Muscle layer of colon (tissue), 2 donors: ENCODE results near the gene SCMH1.

Source experiments
- H3K27ac ChIP-seq: one replicate; pipeline ENCODE4 v1.7.0; 2013; ENCODE audit warnings: low read depth, mild to moderate bottlenecking, low read length, moderate library complexity
- H3K27me3 ChIP-seq, 2 donors: one replicate each; pipeline ENCODE4 v1.7.0; 2013; ENCODE audit warnings: low read length in 2 of 2, mild to moderate bottlenecking in 2 of 2; ENCODE audit not compliant: insufficient read depth in 2 of 2, control insufficient read depth in 1 of 2
- H3K36me3 ChIP-seq: one replicate; pipeline ENCODE4 v1.7.0; 2013; ENCODE audit warnings: mild to moderate bottlenecking, low read length; ENCODE audit not compliant: insufficient read depth
- H3K4me1 ChIP-seq: one replicate; pipeline ENCODE4 v1.7.0; 2013; ENCODE audit warnings: mild to moderate bottlenecking, low read length; ENCODE audit not compliant: insufficient read depth
- H3K4me3 ChIP-seq, 2 donors: one replicate each; pipeline ENCODE4 v1.7.0; 2013; ENCODE audit warnings: low read length in 2 of 2, low read depth in 1 of 2, mild to moderate bottlenecking in 1 of 2, moderate library complexity in 1 of 2
- H3K9ac ChIP-seq: one replicate; pipeline ENCODE4 v1.7.0; 2013; ENCODE audit warnings: low read length
- H3K9me3 ChIP-seq: one replicate; pipeline ENCODE4 v1.7.0; 2013; ENCODE audit warnings: mild to moderate bottlenecking, low read length
- donor health status: abdominal sarcoma.
- donor health status: Adenocarcinoma of cecum.

Gene SCMH1

GRCh38 chr1:41246568-41246967 lies 4.5 kb upstream of the SCMH1 start:
- Histone ChIP-seq H3K27ac (peak overlapping the region; percentile 28), H3K36me3 (no peaks in the 10 kb centered on the region), H3K4me3 (no peak overlapping the region), H3K27me3 (no peaks in the 10 kb centered on the region), H3K4me1 (peaks cover 22% of the 10 kb centered on the region), H3K9me3 (no peaks in the 10 kb centered on the region), H3K9ac (no peak overlapping the region)

- Histone ChIP-seq H3K27ac (no peak overlapping the region), H3K4me1 (peaks cover 26% of the 10 kb centered on the region), H3K4me3 (no peak overlapping the region), H3K27me3 (no peaks in the 10 kb centered on the region), H3K9ac (no peak overlapping the region), H3K9me3 (no peaks in the 10 kb centered on the region), H3K36me3 (no peaks in the 10 kb centered on the region)
Measured at GRCh38 chr1:41245659-41246058, 3.6 kb upstream of the SCMH1 start.

GRCh38 chr1:41243079-41243385 lies 926 bp upstream of the SCMH1 start:
- Histone ChIP-seq H3K4me1 (peaks cover 38% of the 10 kb centered on the region), H3K27ac (no peak overlapping the region), H3K36me3 (no peaks in the 10 kb centered on the region), H3K4me3 (peak overlapping the region in 1 of 2 donors; percentile 60), H3K9ac (peak overlapping the region; percentile 40), H3K27me3 (no peaks in the 10 kb centered on the region), H3K9me3 (no peaks in the 10 kb centered on the region)

- Histone ChIP-seq H3K36me3 (no peaks in the 10 kb centered on the region), H3K4me1 (peaks cover 38% of the 10 kb centered on the region), H3K9me3 (no peaks in the 10 kb centered on the region), H3K27me3 (no peaks in the 10 kb centered on the region), H3K9ac (peak overlapping the region; percentile 40), H3K27ac (peak overlapping the region; percentile 84), H3K4me3 (peak overlapping the region; percentile 44 to 60)
Measured at GRCh38 chr1:41242342-41243078, 404 bp upstream of the SCMH1 start.

GRCh38 chr1:41241354-41241748 lies 755 bp downstream of the SCMH1 start:
- peak overlapping the region; percentile 51 for H3K9ac ChIP-seq
- no peaks in the 10 kb centered on the region for H3K9me3 ChIP-seq
- H3K27me3 ChIP-seq: no peaks in the 10 kb centered on the region
- no peaks in the 10 kb centered on the region for H3K36me3 ChIP-seq
- H3K4me3 ChIP-seq: peak overlapping the region; percentile 53 to 56
- peaks cover 37% of the 10 kb centered on the region for H3K4me1 ChIP-seq
- H3K27ac ChIP-seq: peak overlapping the region; percentile 78

DNA sequence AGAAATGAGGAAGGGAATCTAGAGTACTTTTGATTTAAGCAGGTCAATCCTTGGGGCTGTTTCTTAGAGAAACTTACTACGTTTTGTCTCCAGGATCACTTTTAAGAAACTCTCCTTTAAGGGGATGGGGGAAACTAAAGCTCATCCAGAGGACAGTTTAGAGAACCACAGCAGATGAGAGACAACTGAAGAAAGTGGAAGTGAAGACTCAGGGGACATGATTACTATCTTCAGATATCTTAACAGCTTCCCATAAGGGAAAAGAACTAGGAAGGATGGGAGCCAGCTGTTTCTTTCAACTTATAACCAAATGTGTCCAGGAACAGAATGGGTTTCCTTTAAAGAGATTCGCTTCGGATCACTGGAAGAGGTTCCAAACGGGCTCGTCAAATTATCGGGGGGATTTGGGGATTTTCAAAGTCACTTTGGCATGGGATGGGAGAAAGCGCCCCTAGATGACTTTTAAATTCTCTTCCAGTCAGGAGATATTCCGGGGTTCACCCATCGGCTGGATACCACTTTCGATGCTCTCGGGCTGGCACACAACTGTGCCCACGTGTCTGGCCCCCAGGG lies 1.2 kb downstream of the SCMH1 start:
- H3K4me1 ChIP-seq: peaks cover 32% of the 10 kb centered on the region
- H3K27ac ChIP-seq: peak overlapping the region; percentile 78
- H3K36me3 ChIP-seq: no peaks in the 10 kb centered on the region
- H3K9me3 ChIP-seq: no peaks in the 10 kb centered on the region
- H3K4me3 ChIP-seq: peak overlapping the region; percentile 53 to 56
- peak overlapping the region; percentile 51 for H3K9ac ChIP-seq
- no peaks in the 10 kb centered on the region for H3K27me3 ChIP-seq

GRCh38 chr1:41239988-41240610 lies 2.0 kb downstream of the SCMH1 start:
- no peaks in the 10 kb centered on the region for H3K27me3 ChIP-seq

GRCh38 chr1:41238311-41238988 lies 3.7 kb downstream of the SCMH1 start:
- peaks cover 32% of the 10 kb centered on the region for H3K4me1 ChIP-seq
- no peaks in the 10 kb centered on the region for H3K27me3 ChIP-seq
- H3K36me3 ChIP-seq: no peaks in the 10 kb centered on the region
- H3K27ac ChIP-seq: no peak overlapping the region
- no peak overlapping the region for H3K9ac ChIP-seq
- H3K4me3 ChIP-seq: no peak overlapping the region
- no peaks in the 10 kb centered on the region for H3K9me3 ChIP-seq

More at GRCh38 chr1:41239988-41240610, 2.0 kb downstream of the SCMH1 start:
- Histone ChIP-seq H3K9ac (no peak overlapping the region), H3K27ac (peak overlapping the region; percentile 78), H3K9me3 (no peaks in the 10 kb centered on the region), H3K36me3 (no peaks in the 10 kb centered on the region), H3K4me1 (peaks cover 25% of the 10 kb centered on the region), H3K4me3 (no peak overlapping the region)

DNA sequence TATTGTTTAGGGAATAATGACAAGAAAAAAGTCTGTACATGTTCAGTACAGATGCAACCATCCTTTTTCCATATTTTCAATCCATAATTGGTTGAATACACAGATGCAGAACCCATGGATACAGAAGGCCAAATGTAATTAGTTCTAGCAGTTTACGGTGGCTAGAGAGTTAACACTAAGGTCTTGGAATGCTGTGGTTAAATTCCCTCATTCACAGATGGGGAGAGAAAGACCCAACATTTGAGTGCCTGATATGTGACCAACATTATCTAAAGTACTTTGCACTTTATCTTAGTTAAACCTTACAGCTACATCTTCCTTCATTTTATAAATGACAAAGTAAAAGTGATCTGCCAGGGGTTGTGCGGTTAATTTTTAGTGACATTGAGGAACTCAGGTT lies 5.3 kb downstream of the SCMH1 start:
- Histone ChIP-seq H3K27ac (no peak overlapping the region), H3K9ac (no peak overlapping the region), H3K9me3 (no peaks in the 10 kb centered on the region), H3K4me1 (peaks cover 22% of the 10 kb centered on the region), H3K4me3 (no peak overlapping the region), H3K36me3 (no peaks in the 10 kb centered on the region), H3K27me3 (no peaks in the 10 kb centered on the region)

- no peak overlapping the region for H3K9ac ChIP-seq
- no peak overlapping the region for H3K4me3 ChIP-seq
- H3K9me3 ChIP-seq: no peaks in the 10 kb centered on the region
- H3K27me3 ChIP-seq: no peaks in the 10 kb centered on the region
- H3K36me3 ChIP-seq: no peaks in the 10 kb centered on the region
- H3K27ac ChIP-seq: no peak overlapping the region
- H3K4me1 ChIP-seq: peaks cover 20% of the 10 kb centered on the region
Measured at GRCh38 chr1:41235893-41236292, 6.2 kb downstream of the SCMH1 start.

DNA sequence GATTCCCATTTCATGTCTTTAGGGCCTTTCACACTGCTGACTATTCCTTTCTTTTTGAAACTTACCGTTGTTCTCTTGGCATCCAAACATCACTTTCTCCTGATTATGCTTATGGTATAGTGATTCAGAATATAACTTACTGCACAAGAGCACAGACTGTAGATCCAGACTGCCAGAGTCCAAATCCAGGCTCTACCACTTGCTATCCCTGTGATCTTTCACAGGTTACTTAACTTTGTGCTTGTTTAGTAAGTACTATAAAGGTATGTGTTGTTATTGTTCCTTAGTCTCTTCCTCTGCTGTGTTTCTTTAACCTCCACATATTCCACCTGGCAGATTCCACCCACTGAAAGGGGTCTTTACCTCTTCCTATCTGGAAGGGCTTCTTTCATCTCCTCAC lies 8.4 kb downstream of the SCMH1 start:
- no peaks in the 10 kb centered on the region for H3K36me3 ChIP-seq
- H3K9ac ChIP-seq: no peak overlapping the region
- no peaks in the 10 kb centered on the region for H3K27me3 ChIP-seq
- no peak overlapping the region for H3K27ac ChIP-seq
- peaks cover 10% of the 10 kb centered on the region for H3K4me1 ChIP-seq
- no peaks in the 10 kb centered on the region for H3K9me3 ChIP-seq
- H3K4me3 ChIP-seq: no peak overlapping the region
